Esophagus muscularis mucosa (tissue), 3 donors: ENCODE measurements around the gene IQCM.

Source experiments
- CTCF ChIP-seq, 3 experiments: fragments of 200-600 bp in 2 of 3; fragments of 450-650 bp in 1 of 3; sonication (generic) in 2 of 3; IDR thresholded peaks; one replicate each; pipeline ENCODE4 v1.5.1; 2017 to 2019; ENCODE audit warnings: antibody characterized with exemption in 3 of 3, mild to moderate bottlenecking in 2 of 3, moderate library complexity in 1 of 3
- POLR2AphosphoS5 ChIP-seq, 2 donors: sonication (generic); formaldehyde crosslinking; IDR thresholded peaks; one replicate each; pipeline ENCODE4 v1.6.1; 2017; ENCODE audit warnings: antibody characterized with exemption in 2 of 2

DNA sequence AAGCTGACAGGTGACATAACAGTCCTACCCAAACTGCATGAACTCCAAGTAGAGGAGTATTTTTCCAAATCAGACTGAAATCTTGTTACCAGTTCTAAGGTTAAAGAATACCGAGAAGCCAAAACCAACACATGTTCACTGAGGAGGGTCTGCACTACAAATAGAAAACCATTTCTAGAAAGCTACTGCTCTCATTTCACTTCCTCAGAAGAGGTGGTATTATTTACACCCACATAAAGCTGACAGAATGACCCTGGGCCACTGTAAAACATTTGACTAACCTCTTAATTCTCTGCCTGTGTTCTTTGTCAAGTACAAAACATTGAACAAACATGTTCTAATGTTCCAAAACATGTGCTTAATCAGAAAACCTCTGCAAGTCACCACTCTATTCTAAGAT, 95.8 kb downstream of the IQCM start:
- TF ChIP-seq CTCF (IDR thresholded peaks at IDR 0.05) (no peak), POLR2AphosphoS5 (IDR thresholded peaks at IDR 0.05) (no peak)
